Gastrocnemius medialis (tissue), 4 donors: ENCODE results near the gene GUCA1C. TPM values are rescaled to one million over a fixed set of nuclear protein-coding genes. Genes with fewer than 3 reads are reported as not detected.

ENCODE experiments used
- ATAC-seq, 2 donors: fragments of 150-250 bp; one replicate each; pipeline ENCODE4 v1.9.1; 2016
- DNase-seq, 2 donors: peaks; one replicate each; pipeline ENCODE4 v3.0.0-alpha.2; 2019
- H3K27ac ChIP-seq, 4 donors: fragments of 200-600 bp; sonication (generic); 1 replicate in 1 of 4; 2 replicates in 3 of 4; pipeline ENCODE4 v1.5.1; 2016 to 2018; ENCODE audit warnings: mild to moderate bottlenecking in 2 of 4, moderate library complexity in 1 of 4
- H3K27me3 ChIP-seq, 3 donors: fragments of 200-600 bp; sonication (generic) in 2 of 3; 1 replicate in 1 of 3; 2 replicates in 2 of 3; pipeline versions ENCODE4 v1.5.1 to v1.6.0; 2016 to 2019; ENCODE audit warnings: mild to moderate bottlenecking in 1 of 3, moderate library complexity in 1 of 3
- H3K36me3 ChIP-seq, 2 donors: fragments of 200-600 bp; sonication (generic) in 1 of 2; one replicate each; pipeline ENCODE4 v1.5.1; 2017 to 2018
- H3K4me1 ChIP-seq, 2 donors: fragments of 200-600 bp; sonication (generic) in 1 of 2; one replicate each; pipeline ENCODE4 v1.5.1; 2016 to 2017; ENCODE audit warnings: mild to moderate bottlenecking in 2 of 2
- H3K4me3 ChIP-seq, 4 donors: fragments of 200-600 bp; sonication (generic) in 3 of 4; 1 replicate in 1 of 4; 2 replicates in 3 of 4; pipeline ENCODE4 v1.5.1; 2016 to 2019; ENCODE audit warnings: mild to moderate bottlenecking in 2 of 4
- H3K9me3 ChIP-seq, 3 donors: fragments of 200-600 bp; sonication (generic) in 2 of 3; 1 replicate in 1 of 3; 2 replicates in 2 of 3; pipeline ENCODE4 v1.5.1; 2016 to 2019
- POLR2A ChIP-seq, 2 donors: fragments of 450-650 bp; IDR thresholded peaks; one replicate each; pipeline ENCODE4 v1.6.1; 2017; ENCODE audit warnings: antibody characterized with exemption in 2 of 2, mild to moderate bottlenecking in 2 of 2, moderate library complexity in 2 of 2
- in situ Hi-C, 4 donors: fragments of 200-750 bp; cut with MboI; loops; one replicate each; pipeline versions ENCODE4 v1.15.0 to v1.8.0; 2017; ENCODE audit warnings: low sequenced_read_pairs in 4 of 4
- intact Hi-C: fragments of 100-400 bp; cut with DNase I; formaldehyde crosslinking; loops from one replicate; pipeline ENCODE4 v1.15.1; 2023; ENCODE audit warnings: low total_unique reads
- total RNA-seq, 4 donors: library from RNA; depleted of rRNA; stranded (reverse); fragments of >200 nt; gene quantifications; one replicate each; pipeline versions ENCODE4 v1.1.0 to v1.2.3, GENCODE V29; 2016
- TF ChIP-seq, protein P1 (sequence below), 5 experiments: fragments of 450-650 bp in 3 of 5; fragments of 200-600 bp in 2 of 5; sonication (generic) in 2 of 5; IDR thresholded peaks in 4 of 5; conservative IDR thresholded peaks in 1 of 5; 1 replicate in 4 of 5; 2 replicates in 1 of 5; pipeline ENCODE4 v1.5.1; 2016 to 2019; ENCODE audit warnings: antibody characterized with exemption in 5 of 5, mild to moderate bottlenecking in 3 of 5, moderate library complexity in 3 of 5

GUCA1C gene
- total RNA-seq, 4 donors from 2014 or later: not detected

- Histone ChIP-seq H3K9me3 (no peaks in the 10 kb centered on the region), H3K27ac (no peak overlapping the region), H3K36me3 (no peaks in the 10 kb centered on the region), H3K27me3 (no peaks in the 10 kb centered on the region), H3K4me3 (no peak overlapping the region), H3K4me1 (no peaks in the 10 kb centered on the region)
- ATAC-seq (no peak), DNase-seq (no peak)
- TF ChIP-seq, protein P1, sequence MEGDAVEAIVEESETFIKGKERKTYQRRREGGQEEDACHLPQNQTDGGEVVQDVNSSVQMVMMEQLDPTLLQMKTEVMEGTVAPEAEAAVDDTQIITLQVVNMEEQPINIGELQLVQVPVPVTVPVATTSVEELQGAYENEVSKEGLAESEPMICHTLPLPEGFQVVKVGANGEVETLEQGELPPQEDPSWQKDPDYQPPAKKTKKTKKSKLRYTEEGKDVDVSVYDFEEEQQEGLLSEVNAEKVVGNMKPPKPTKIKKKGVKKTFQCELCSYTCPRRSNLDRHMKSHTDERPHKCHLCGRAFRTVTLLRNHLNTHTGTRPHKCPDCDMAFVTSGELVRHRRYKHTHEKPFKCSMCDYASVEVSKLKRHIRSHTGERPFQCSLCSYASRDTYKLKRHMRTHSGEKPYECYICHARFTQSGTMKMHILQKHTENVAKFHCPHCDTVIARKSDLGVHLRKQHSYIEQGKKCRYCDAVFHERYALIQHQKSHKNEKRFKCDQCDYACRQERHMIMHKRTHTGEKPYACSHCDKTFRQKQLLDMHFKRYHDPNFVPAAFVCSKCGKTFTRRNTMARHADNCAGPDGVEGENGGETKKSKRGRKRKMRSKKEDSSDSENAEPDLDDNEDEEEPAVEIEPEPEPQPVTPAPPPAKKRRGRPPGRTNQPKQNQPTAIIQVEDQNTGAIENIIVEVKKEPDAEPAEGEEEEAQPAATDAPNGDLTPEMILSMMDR (IDR thresholded peaks at IDR 0.05 in 4 of 5, conservative IDR thresholded peaks at IDR 0.05 in 1 of 5): no peak
- TF ChIP-seq POLR2A (IDR thresholded peaks at IDR 0.05): no peak
- in situ Hi-C loops (no loop called here), intact Hi-C loops (no loop called here)
These were observed 469 bp downstream of the GUCA1C start for GRCh38 chr3:108953210-108953609.

GRCh38 chr3:108951820-108952501 lies 1.7 kb downstream of the GUCA1C start:
- no peaks in the 10 kb centered on the region for H3K9me3 ChIP-seq
- ATAC-seq (no peak), DNase-seq (no peak)
- no peaks in the 10 kb centered on the region for H3K4me1 ChIP-seq
- intact Hi-C loops: no loop called here
- H3K36me3 ChIP-seq: no peaks in the 10 kb centered on the region
- in situ Hi-C loops: no loop called here
- H3K27ac ChIP-seq: no peak overlapping the region
- no peaks in the 10 kb centered on the region for H3K27me3 ChIP-seq
- H3K4me3 ChIP-seq: no peak overlapping the region
- TF ChIP-seq, protein P1 (IDR thresholded peaks at IDR 0.05 in 4 of 5, conservative IDR thresholded peaks at IDR 0.05 in 1 of 5): no peak
- no peak for TF ChIP-seq POLR2A (IDR thresholded peaks at IDR 0.05)

DNA sequence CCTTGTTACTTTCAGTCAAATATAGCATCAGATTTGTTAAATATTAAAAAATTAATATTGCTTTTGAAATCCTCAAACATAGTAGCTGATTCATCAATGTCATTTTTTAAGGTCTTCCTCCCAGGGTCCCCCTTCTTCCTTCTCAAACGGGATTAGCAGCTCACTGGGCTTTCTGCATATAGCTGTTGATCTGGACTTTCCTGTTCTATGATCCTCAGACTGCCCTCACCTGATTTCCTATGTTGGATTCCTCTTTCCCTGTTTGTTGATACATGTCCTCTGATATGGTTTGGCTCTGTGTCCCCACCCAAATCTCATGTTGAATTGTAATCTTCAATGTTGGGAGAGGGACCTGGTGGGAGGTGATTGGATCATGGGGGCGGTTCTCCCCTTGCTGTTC lies 5.8 kb downstream of the GUCA1C start:
- in situ Hi-C loops (no loop called here), intact Hi-C loops (no loop called here)
- DNase-seq (no peak), ATAC-seq (no peak)
- Histone ChIP-seq H3K9me3 (no peaks in the 10 kb centered on the region), H3K4me1 (no peaks in the 10 kb centered on the region), H3K4me3 (no peak overlapping the region), H3K27ac (no peak overlapping the region), H3K36me3 (no peaks in the 10 kb centered on the region), H3K27me3 (no peaks in the 10 kb centered on the region)
- TF ChIP-seq POLR2A (IDR thresholded peaks at IDR 0.05): no peak
- TF ChIP-seq, protein P1 (IDR thresholded peaks at IDR 0.05 in 4 of 5, conservative IDR thresholded peaks at IDR 0.05 in 1 of 5): no peak

DNA sequence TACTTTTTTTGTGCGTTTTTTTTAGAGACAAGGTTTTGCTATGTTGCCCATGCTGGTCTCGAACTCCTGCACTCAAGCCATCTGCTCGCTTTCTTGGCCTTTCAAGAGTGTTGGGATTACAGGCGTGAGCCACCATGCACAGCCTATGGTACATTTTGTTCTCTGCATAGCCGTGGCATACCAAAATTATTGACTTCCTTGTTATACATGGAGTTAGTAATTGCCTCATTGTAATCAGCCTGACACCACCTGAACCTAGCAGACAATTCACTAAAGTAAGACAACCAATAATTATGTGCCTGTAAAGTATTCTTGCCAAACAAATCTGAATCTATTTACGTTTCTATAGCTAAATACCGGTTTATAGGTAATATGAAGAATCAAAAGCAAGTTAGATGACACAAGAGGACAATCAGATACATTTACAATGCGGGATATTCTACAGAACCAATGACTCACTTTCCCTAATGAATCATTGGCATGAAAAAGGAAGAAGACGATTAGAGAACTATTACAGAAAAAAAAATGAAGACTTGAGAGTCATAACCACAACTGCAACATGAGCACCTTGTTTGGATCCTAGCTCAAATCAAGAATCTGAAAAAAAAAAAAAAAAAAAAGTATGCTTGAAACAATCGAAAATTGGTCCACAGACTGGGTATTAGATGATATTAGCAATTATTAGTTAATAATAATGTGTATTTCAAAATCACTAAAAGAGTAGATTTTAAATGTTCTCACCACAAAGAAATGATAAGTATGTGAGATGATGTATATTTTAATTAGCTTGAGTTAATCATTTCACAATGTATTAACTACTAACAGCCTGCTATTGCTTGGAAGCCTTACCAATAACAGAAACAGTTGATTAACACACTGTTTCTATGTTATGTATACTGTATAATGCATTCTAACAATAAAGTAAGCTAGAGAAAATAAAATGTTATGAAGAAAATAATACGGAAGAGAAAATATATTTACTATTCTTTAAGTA lies 7.1 kb downstream of the GUCA1C start:
- Histone ChIP-seq H3K27me3 (no peaks in the 10 kb centered on the region), H3K9me3 (no peaks in the 10 kb centered on the region), H3K36me3 (no peaks in the 10 kb centered on the region), H3K4me1 (no peaks in the 10 kb centered on the region), H3K27ac (no peak overlapping the region), H3K4me3 (no peak overlapping the region)
- DNase-seq: no peak
- TF ChIP-seq POLR2A (IDR thresholded peaks at IDR 0.05): no peak
- TF ChIP-seq, protein P1 (IDR thresholded peaks at IDR 0.05 in 4 of 5, conservative IDR thresholded peaks at IDR 0.05 in 1 of 5): no peak
- intact Hi-C loops (no loop called here), in situ Hi-C loops (no loop called here)
- ATAC-seq: no peak
